ENCODE measurements around the gene KCNIP1. TPM values are rescaled to one million over a fixed set of nuclear protein-coding genes. Genes with fewer than 3 reads are reported as not detected.

KCNIP1 gene
- polyA plus RNA-seq, 1 of the 3 experiments (the other 2 are of a cell fraction): 1.3 TPM

DNA sequence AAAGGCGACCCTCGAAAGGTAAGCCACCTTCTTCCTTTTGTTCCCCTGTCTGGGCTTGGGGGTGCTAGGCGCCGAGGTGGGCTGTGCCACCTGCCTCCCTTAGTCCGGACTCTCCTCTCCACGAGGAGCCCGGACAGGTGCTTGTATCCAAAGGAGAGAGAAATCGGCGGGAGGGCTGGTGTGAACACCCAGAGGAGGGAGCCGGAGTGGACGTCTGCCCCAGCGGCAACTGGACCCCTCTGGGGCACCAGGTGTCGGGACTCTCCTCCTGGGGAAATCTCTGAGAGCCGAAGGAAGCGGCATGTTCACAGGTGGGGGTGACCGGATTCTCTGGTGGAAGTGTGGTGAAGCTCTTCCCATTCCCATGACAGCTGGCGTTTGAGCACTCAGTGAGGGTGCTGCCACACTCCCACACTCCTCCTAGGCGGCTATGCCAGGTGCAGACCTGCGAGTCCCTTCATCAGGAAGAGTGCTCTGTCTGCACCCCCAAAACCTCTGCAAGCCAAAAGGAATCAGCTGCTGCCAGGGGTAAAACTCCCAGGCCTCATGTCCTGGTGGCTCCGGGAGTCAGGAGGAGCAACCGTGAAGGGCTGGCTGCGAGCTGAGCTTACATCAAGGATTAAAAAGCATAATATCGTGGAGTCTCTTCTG, 921 bp downstream of the KCNIP1 start:
- WGBS (ENCODE audit: low lambda C conversion rate): 93% methylated on average over 16 of the region's 23 CpGs
- DNase-seq: no peak
- Histone ChIP-seq H3K9me2 (no peaks in the 10 kb centered on the region), H3K4me2 (no peak overlapping the region), H3K4me3 (ENCODE audit: low read depth in 2 of 2, low read length in 1 of 2) (peak overlapping the region in 1 of 2 experiments; percentile 32; a peak in 1 of 4 replicates), H3K36me3 (replicated peaks in 1 of 2; ENCODE audit: control insufficient read depth in 1 of 2, insufficient read depth in 2 of 2, low read length in 1 of 2) (no peaks in the 10 kb centered on the region), H3F3A (replicated peaks; ENCODE audit: insufficient read depth) (no peaks in the 10 kb centered on the region), H3K4me1 (ENCODE audit: control insufficient read depth in 1 of 2, insufficient read depth in 2 of 2, low read depth in 1 of 2, low read length in 1 of 2) (no peaks in the 10 kb centered on the region; a peak in 1 of 4 replicates), H3K9ac (no peak overlapping the region), H4K20me1 (ENCODE audit: insufficient read depth) (no peaks in the 10 kb centered on the region), H3K9me3 (no peaks in the 10 kb centered on the region), H3K79me2 (ENCODE audit: insufficient read depth) (no peaks in the 10 kb centered on the region), H3K27me3 (ENCODE audit: insufficient read depth) (no peaks in the 10 kb centered on the region; the same call in 1 of the 2 replicates), H2AFZ (ENCODE audit: low read depth) (no peak overlapping the region), H3K27ac (ENCODE audit: low read depth in 2 of 2, low read length in 1 of 2) (no peak overlapping the region)
- no peak for TF ChIP-seq POLR2AphosphoS5 (IDR thresholded peaks at IDR 0.05; ENCODE audit: low read depth, low read length)
- TF ChIP-seq, protein P1, sequence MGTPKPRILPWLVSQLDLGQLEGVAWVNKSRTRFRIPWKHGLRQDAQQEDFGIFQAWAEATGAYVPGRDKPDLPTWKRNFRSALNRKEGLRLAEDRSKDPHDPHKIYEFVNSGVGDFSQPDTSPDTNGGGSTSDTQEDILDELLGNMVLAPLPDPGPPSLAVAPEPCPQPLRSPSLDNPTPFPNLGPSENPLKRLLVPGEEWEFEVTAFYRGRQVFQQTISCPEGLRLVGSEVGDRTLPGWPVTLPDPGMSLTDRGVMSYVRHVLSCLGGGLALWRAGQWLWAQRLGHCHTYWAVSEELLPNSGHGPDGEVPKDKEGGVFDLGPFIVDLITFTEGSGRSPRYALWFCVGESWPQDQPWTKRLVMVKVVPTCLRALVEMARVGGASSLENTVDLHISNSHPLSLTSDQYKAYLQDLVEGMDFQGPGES (IDR thresholded peaks at IDR 0.05; ENCODE audit: low read depth, low read length): no peak
- TF ChIP-seq, protein P2, sequence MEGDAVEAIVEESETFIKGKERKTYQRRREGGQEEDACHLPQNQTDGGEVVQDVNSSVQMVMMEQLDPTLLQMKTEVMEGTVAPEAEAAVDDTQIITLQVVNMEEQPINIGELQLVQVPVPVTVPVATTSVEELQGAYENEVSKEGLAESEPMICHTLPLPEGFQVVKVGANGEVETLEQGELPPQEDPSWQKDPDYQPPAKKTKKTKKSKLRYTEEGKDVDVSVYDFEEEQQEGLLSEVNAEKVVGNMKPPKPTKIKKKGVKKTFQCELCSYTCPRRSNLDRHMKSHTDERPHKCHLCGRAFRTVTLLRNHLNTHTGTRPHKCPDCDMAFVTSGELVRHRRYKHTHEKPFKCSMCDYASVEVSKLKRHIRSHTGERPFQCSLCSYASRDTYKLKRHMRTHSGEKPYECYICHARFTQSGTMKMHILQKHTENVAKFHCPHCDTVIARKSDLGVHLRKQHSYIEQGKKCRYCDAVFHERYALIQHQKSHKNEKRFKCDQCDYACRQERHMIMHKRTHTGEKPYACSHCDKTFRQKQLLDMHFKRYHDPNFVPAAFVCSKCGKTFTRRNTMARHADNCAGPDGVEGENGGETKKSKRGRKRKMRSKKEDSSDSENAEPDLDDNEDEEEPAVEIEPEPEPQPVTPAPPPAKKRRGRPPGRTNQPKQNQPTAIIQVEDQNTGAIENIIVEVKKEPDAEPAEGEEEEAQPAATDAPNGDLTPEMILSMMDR (IDR thresholded peaks at IDR 0.05): no peak
- POLR2A ChIA-PET: no interaction called here
- CTCF ChIA-PET: interaction anchor here (1.5 kb wide), 1 partner anchor 25 kb away, joined by 3 read pairs; no protein-coding TSS in a partner anchor

DNA sequence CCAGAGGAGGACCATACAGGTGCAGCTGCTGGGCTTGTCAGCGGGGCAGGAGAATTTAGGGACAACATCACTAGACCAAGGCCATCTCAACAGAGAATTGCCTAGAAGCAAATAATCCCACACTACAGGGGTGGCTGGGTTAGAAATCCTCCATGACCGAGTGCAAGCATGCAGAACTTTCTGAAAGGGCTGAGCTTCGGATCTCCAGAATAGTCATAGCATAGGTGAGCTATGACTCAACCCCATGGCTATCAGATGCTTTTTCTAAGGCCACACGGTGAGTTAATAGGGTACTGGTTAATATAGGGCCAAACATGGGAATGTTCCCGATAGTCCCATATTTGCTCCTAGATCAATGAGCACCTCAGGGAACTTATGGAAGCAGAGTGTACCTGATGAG, 4.2 kb downstream of the KCNIP1 start:
- Histone ChIP-seq H3K79me2 (ENCODE audit: insufficient read depth) (no peaks in the 10 kb centered on the region), H3K4me1 (ENCODE audit: control insufficient read depth in 1 of 2, insufficient read depth in 2 of 2, low read depth in 1 of 2, low read length in 1 of 2) (no peaks in the 10 kb centered on the region; a peak in 1 of 4 replicates), H3K4me3 (ENCODE audit: low read depth in 2 of 2, low read length in 1 of 2) (no peak overlapping the region), H3K36me3 (replicated peaks in 1 of 2; ENCODE audit: control insufficient read depth in 1 of 2, insufficient read depth in 2 of 2, low read length in 1 of 2) (no peaks in the 10 kb centered on the region), H3K27ac (ENCODE audit: low read depth in 2 of 2, low read length in 1 of 2) (no peak overlapping the region), H3K9me3 (no peaks in the 10 kb centered on the region), H3K4me2 (no peak overlapping the region), H2AFZ (ENCODE audit: low read depth) (no peak overlapping the region), H4K20me1 (ENCODE audit: insufficient read depth) (no peaks in the 10 kb centered on the region), H3K9me2 (no peaks in the 10 kb centered on the region), H3F3A (replicated peaks; ENCODE audit: insufficient read depth) (no peaks in the 10 kb centered on the region), H3K9ac (no peak overlapping the region), H3K27me3 (ENCODE audit: insufficient read depth) (no peaks in the 10 kb centered on the region; the same call in 1 of the 2 replicates)
- 74% methylated on average over 5 of the region's 5 CpGs for WGBS (ENCODE audit: low lambda C conversion rate)
- TF ChIP-seq TEAD4 (IDR thresholded peaks at IDR 0.05; ENCODE audit: borderline replicate concordance, insufficient read depth): no peak
- TF ChIP-seq TAF1 (IDR thresholded peaks at IDR 0.05; ENCODE audit: borderline replicate concordance, low read depth, low read length): no peak
- TF ChIP-seq GABPA (IDR thresholded peaks at IDR 0.05; ENCODE audit: low read depth): no peak
- TF ChIP-seq YY1 (IDR thresholded peaks at IDR 0.05; ENCODE audit: low read depth): no peak
- TF ChIP-seq, protein P3, sequence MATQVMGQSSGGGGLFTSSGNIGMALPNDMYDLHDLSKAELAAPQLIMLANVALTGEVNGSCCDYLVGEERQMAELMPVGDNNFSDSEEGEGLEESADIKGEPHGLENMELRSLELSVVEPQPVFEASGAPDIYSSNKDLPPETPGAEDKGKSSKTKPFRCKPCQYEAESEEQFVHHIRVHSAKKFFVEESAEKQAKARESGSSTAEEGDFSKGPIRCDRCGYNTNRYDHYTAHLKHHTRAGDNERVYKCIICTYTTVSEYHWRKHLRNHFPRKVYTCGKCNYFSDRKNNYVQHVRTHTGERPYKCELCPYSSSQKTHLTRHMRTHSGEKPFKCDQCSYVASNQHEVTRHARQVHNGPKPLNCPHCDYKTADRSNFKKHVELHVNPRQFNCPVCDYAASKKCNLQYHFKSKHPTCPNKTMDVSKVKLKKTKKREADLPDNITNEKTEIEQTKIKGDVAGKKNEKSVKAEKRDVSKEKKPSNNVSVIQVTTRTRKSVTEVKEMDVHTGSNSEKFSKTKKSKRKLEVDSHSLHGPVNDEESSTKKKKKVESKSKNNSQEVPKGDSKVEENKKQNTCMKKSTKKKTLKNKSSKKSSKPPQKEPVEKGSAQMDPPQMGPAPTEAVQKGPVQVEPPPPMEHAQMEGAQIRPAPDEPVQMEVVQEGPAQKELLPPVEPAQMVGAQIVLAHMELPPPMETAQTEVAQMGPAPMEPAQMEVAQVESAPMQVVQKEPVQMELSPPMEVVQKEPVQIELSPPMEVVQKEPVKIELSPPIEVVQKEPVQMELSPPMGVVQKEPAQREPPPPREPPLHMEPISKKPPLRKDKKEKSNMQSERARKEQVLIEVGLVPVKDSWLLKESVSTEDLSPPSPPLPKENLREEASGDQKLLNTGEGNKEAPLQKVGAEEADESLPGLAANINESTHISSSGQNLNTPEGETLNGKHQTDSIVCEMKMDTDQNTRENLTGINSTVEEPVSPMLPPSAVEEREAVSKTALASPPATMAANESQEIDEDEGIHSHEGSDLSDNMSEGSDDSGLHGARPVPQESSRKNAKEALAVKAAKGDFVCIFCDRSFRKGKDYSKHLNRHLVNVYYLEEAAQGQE (IDR thresholded peaks at IDR 0.05; ENCODE audit: low read depth, low read length): no peak
- TF ChIP-seq GATA2 (CRISPR knock-in tag; IDR thresholded peaks at IDR 0.05): no peak
- TF ChIP-seq MXI1 (IDR thresholded peaks at IDR 0.05; ENCODE audit: low read depth, low read length): no peak
- TF ChIP-seq, protein P1 (IDR thresholded peaks at IDR 0.05; ENCODE audit: low read depth, low read length): no peak
- TF ChIP-seq ELF1 (IDR thresholded peaks at IDR 0.05): no peak
- DNase-seq: no peak
- POLR2A ChIA-PET: no interaction called here
- CTCF ChIA-PET: no interaction called here

Data from SK-N-SH (cell line).